ENCODE data around the gene ARHGEF28. TPM values are rescaled to one million over a fixed set of nuclear protein-coding genes. Genes with fewer than 3 reads are reported as not detected.

ARHGEF28 gene
- total RNA-seq, 1 donor from 2014 or later, result 0.11 TPM

DNA sequence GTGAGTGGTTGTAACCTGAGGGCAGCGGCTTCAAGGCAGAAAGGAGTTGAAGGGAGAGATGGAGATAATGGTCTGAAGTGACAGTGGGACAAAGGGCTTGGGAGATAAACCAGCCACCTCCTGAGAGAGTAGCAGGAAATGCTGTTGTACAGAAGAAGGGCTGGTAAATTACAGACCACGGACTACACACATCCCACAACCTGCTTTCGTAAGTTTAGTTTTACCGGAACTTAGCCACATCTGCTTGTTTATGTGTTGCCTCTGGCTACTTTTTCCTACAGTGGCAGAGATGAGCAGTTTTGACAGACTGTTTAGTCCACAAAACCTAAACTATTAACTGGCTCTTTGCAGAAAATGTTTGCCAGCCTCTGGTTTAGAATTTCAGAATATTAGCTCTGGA lies 269.5 kb downstream of the ARHGEF28 start:
- H3K27ac Mint-ChIP-seq, result peak overlapping the region; percentile 39
- H3K36me3 Mint-ChIP-seq (ENCODE audit: low read depth), result no peaks in the 10 kb centered on the region
- peaks cover 3% of the 10 kb centered on the region for H3K9me3 Mint-ChIP-seq
- no peak for DNase-seq (ENCODE audit: low spot score)
- peaks cover 26% of the 10 kb centered on the region for H3K4me1 Mint-ChIP-seq (ENCODE audit: low read depth)
- no peak overlapping the region for H3K4me3 Mint-ChIP-seq (ENCODE audit: low read depth)
- intact Hi-C loops (cut with micrococcal nuclease), result loop anchor here (10.0 kb wide), 1 partner anchor 299 kb away; no protein-coding TSS in a partner anchor
- H3K27me3 Mint-ChIP-seq (ENCODE audit: low read depth), result peaks cover 21% of the 10 kb centered on the region

DNA sequence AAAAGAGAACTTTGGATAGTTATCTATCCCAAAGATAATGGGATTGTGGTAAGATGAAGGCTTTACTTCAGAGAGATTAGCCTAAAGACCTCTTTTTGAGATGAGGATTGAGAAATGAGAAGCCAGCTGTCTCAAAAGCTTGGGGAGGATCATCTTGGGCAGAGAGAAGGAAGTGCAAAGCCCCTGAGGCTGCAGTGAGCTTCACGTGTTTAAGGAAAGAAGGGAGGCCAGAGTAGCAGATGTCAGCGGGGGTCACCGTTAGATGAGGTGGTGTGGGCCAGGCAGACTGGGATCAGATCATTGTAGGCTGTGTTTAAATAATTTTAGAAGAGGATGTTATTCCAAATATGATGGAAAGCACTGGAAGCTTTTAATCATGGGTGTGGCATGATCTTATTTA lies 270.1 kb downstream of the ARHGEF28 start:
- intact Hi-C loops (cut with micrococcal nuclease), result loop anchor here (10.0 kb wide), 1 partner anchor 299 kb away; no protein-coding TSS in a partner anchor
- Mint-ChIP-seq H3K36me3 (ENCODE audit: low read depth) (no peaks in the 10 kb centered on the region), H3K4me3 (ENCODE audit: low read depth) (no peak overlapping the region), H3K27ac (no peak overlapping the region), H3K27me3 (ENCODE audit: low read depth) (peaks cover 27% of the 10 kb centered on the region), H3K4me1 (ENCODE audit: low read depth) (peaks cover 26% of the 10 kb centered on the region), H3K9me3 (peaks cover 3% of the 10 kb centered on the region)
- no peak for DNase-seq (ENCODE audit: low spot score)

DNA sequence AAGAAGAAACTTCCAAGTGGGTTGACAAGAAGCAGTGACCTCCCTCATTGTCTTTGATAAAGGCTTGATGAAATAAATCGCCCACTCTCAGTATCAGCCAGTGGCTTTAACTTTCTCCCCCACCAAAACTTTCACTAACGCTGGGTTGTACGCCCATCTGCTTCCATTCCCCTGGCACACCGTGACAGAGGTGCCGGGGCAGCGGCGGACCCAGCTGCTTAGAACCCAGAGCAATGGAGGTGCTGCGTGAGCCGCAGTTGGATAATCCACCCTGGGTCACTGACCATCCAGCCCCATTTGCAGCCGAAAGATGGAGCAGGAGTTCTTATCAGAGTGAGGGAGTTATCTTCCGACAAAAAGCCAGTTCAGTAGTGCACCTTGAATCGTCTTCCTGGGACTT lies 270.7 kb downstream of the ARHGEF28 start:
- no peak for DNase-seq (ENCODE audit: low spot score)
- Mint-ChIP-seq H3K4me3 (ENCODE audit: low read depth) (no peak overlapping the region), H3K4me1 (ENCODE audit: low read depth) (peaks cover 29% of the 10 kb centered on the region), H3K9me3 (peaks cover 3% of the 10 kb centered on the region), H3K27me3 (ENCODE audit: low read depth) (peaks cover 31% of the 10 kb centered on the region), H3K27ac (no peak overlapping the region), H3K36me3 (ENCODE audit: low read depth) (no peaks in the 10 kb centered on the region)
- intact Hi-C loops (cut with micrococcal nuclease), result loop anchor here (10.0 kb wide), 1 partner anchor 298 kb away; no protein-coding TSS in a partner anchor

DNA sequence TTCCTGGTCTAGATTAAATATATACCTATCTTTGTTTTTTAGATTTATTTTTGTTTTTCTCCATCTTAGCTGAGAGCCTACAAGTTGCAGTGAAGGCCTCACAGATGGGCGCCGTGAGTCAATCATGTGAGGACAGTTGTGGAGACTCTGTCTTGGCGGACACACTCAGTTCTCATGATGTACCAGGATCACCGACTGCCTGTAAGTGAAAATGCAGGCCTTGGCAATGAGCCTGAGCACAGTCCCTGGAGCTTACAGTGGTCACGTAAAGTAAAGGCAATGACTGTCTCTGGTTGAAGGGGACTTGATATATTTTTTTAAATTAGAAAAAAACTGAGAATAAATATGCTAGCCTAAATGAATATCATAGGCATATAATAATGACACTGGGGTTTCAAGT lies 271.9 kb downstream of the ARHGEF28 start:
- DNase-seq (ENCODE audit: low spot score), result no peak

DNA sequence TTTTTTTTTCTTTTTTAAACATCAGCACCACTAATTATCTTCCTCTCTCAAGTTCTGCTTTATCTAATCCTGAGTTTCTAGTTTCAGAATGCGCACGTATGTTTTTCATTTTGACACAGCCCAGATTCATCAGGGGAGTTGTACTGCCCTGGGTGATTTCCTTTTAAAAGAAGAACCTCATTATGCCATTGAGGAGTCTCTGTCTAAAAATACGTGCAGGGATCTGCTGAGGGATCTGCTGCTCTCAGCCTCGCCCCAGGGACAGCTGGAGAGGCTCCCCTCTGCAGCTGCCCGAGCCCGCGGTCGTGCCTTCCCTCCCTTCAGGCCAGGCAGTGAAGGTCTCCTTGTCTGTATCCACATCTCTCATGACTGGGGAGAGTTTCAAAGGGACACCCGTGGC lies 273.1 kb downstream of the ARHGEF28 start:
- H3K27me3 Mint-ChIP-seq (ENCODE audit: low read depth), result peaks cover 46% of the 10 kb centered on the region
- H3K27ac Mint-ChIP-seq, result peak overlapping the region; percentile 44
- no peak for DNase-seq (ENCODE audit: low spot score)
- intact Hi-C loops (cut with micrococcal nuclease), result loop anchor here (2.0 to 10.0 kb wide), 2 partner anchors 296 to 680 kb away; no protein-coding TSS in a partner anchor
- no peak overlapping the region for H3K4me3 Mint-ChIP-seq (ENCODE audit: low read depth)
- no peaks in the 10 kb centered on the region for H3K9me3 Mint-ChIP-seq
- peaks cover 29% of the 10 kb centered on the region for H3K4me1 Mint-ChIP-seq (ENCODE audit: low read depth)
- H3K36me3 Mint-ChIP-seq (ENCODE audit: low read depth), result no peaks in the 10 kb centered on the region

More for the DNA sequence above, 271.9 kb downstream of the ARHGEF28 start:
- intact Hi-C loops (cut with micrococcal nuclease), result loop anchor here (2.0 to 10.0 kb wide), 2 partner anchors 297 to 681 kb away; no protein-coding TSS in a partner anchor
- Mint-ChIP-seq H3K4me3 (ENCODE audit: low read depth) (no peak overlapping the region), H3K27ac (no peak overlapping the region), H3K9me3 (no peaks in the 10 kb centered on the region), H3K4me1 (ENCODE audit: low read depth) (peaks cover 29% of the 10 kb centered on the region), H3K27me3 (ENCODE audit: low read depth) (peaks cover 36% of the 10 kb centered on the region), H3K36me3 (ENCODE audit: low read depth) (no peaks in the 10 kb centered on the region)

DNA sequence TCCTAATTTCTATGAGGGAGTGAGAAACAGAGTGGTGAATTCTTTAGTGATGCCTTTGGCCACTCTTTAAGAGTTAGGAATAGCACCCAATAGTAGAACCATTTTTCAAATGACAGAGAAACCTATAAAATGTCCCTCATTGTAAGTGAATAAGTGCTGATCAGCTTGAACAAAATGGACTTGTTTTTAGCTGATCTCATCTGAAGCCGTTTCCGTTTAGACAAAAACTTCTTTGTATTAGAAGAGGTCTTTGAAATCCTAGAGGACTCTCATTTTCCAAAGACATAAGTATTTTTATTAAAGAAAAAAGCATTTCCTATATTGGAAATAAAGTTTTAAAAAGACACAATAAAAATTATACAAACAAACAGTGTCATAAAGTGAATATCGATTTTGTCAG lies 273.9 kb downstream of the ARHGEF28 start:
- Mint-ChIP-seq H3K4me3 (ENCODE audit: low read depth) (no peak overlapping the region), H3K4me1 (ENCODE audit: low read depth) (peaks cover 29% of the 10 kb centered on the region), H3K27me3 (ENCODE audit: low read depth) (peaks cover 50% of the 10 kb centered on the region), H3K27ac (no peak overlapping the region), H3K9me3 (no peaks in the 10 kb centered on the region), H3K36me3 (ENCODE audit: low read depth) (no peaks in the 10 kb centered on the region)
- intact Hi-C loops (cut with micrococcal nuclease), result loop anchor here (2.0 to 10.0 kb wide), 5 partner anchors 295 to 1152 kb away; partner anchors contain the start of genes GCNT4, GFM2 and NSA2
- no peak for DNase-seq (ENCODE audit: low spot score)

DNA sequence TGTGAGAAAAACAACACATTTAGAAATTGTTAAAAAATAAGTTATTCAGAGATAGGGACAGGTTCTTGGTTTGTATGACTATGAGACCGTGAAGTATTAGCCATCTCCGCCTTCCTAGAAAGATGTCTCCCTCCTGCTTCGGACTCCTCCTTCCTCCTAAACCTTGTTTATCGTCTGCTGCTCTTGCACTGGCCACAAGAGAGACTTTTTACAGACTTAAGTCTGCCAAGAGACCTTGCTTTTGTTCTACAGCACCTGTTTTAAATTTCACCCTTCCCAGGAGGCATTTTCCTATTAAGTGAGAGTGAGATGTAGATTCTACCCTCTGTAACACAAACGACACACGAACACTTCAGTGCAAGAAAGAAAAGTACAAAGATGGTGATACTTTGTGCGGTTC lies 274.6 kb downstream of the ARHGEF28 start:
- no peaks in the 10 kb centered on the region for H3K36me3 Mint-ChIP-seq (ENCODE audit: low read depth)
- H3K4me3 Mint-ChIP-seq (ENCODE audit: low read depth), result no peak overlapping the region
- no peak overlapping the region for H3K27ac Mint-ChIP-seq
- intact Hi-C loops (cut with micrococcal nuclease), result loop anchor here (5.0 to 10.0 kb wide), 3 partner anchors 864 to 1152 kb away; partner anchors contain the start of genes GCNT4, GFM2 and NSA2
- DNase-seq (ENCODE audit: low spot score), result no peak
- peaks cover 24% of the 10 kb centered on the region for H3K4me1 Mint-ChIP-seq (ENCODE audit: low read depth)
- H3K27me3 Mint-ChIP-seq (ENCODE audit: low read depth), result peaks cover 49% of the 10 kb centered on the region
- H3K9me3 Mint-ChIP-seq, result no peaks in the 10 kb centered on the region

DNA sequence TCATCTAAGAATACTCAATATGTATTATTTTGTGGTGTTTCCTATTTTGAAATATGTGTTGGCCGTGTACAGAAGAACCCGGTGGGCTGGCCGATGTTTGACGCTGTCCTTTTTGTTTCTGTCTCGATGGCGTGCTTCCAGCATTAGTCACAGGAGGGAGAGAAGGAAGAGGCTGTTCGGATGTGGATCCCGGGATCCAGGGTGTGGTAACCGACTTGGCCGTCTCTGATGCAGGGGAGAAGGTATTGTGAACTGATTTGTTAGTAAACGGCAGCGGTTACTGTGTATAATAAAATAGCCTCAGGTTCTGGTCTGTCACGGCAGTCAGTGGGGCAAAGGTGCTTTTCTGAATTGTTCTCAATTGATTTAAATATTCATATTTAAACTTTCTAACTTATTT lies 275.0 kb downstream of the ARHGEF28 start:
- Mint-ChIP-seq H3K4me3 (ENCODE audit: low read depth) (no peak overlapping the region), H3K9me3 (no peaks in the 10 kb centered on the region), H3K27ac (no peak overlapping the region), H3K36me3 (ENCODE audit: low read depth) (no peaks in the 10 kb centered on the region), H3K27me3 (ENCODE audit: low read depth) (peaks cover 46% of the 10 kb centered on the region), H3K4me1 (ENCODE audit: low read depth) (peaks cover 21% of the 10 kb centered on the region)
- DNase-seq (ENCODE audit: low spot score), result no peak
- intact Hi-C loops (cut with micrococcal nuclease), result loop anchor here (5.0 to 10.0 kb wide), 3 partner anchors 864 to 1151 kb away; partner anchors contain the start of genes GCNT4, GFM2 and NSA2

DNA sequence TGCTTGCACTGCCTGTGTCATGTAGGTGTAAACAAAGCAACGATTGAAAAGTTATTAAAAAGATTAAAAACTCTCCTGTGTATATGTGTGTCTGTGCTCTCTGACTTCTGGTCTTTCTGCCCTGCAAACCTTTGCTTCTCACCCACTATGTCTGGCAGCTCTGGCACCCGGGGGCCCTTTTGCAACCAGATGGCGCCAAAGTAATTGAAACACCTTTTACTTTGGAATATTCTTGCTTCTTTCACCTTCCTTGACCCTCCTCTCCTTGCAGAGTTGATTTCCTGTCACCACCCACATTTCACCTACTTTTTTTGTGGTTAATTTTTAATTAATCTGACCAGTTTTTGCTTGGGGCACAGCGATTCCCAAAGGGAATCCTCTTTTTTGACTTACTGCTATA lies 275.5 kb downstream of the ARHGEF28 start:
- H3K4me3 Mint-ChIP-seq (ENCODE audit: low read depth), result no peak overlapping the region
- no peak overlapping the region for H3K27ac Mint-ChIP-seq
- peaks cover 44% of the 10 kb centered on the region for H3K27me3 Mint-ChIP-seq (ENCODE audit: low read depth)
- intact Hi-C loops (cut with micrococcal nuclease), result loop anchor here (5.0 to 10.0 kb wide), 3 partner anchors 863 to 1151 kb away; partner anchors contain the start of genes GCNT4, GFM2 and NSA2
- H3K36me3 Mint-ChIP-seq (ENCODE audit: low read depth), result no peaks in the 10 kb centered on the region
- DNase-seq (ENCODE audit: low spot score), result no peak
- H3K4me1 Mint-ChIP-seq (ENCODE audit: low read depth), result peaks cover 20% of the 10 kb centered on the region
- H3K9me3 Mint-ChIP-seq, result no peaks in the 10 kb centered on the region

DNA sequence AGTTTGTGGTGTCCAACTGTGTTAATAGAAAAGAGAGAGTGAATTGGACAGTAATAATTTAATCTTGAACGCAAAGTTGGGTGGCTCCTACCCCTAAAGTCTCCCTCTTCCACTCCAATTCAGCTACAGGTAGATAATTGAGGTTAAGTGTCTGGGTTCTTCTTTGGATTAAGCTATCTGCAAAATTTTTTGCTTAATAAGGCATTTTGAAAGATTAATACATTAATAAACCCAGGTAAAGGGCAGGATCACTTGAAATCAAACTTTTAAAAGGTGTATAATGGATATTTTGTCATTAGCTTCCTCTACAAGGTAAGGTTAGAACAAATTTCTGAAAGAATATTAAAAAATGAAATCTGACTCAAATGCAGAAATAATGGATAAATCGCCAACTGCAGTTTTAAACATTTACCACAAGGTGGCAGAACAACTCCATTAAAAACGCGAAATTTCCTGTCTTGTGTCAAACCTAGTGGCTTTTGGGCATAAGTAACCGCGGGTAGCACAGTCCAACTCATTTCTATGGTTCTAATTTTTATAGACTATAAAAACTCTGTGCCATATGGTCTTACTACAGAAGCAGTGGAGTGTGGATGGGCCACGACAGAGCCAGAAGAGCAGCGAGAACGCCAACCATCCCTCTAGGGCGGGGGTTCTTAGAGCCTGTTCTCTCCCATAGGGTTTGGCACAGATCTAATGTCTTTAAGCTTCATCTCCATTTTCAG lies 276.5 kb downstream of the ARHGEF28 start:
- H3K9me3 Mint-ChIP-seq, result no peaks in the 10 kb centered on the region
- H3K4me1 Mint-ChIP-seq (ENCODE audit: low read depth), result peaks cover 17% of the 10 kb centered on the region
- intact Hi-C loops (cut with micrococcal nuclease), result loop anchor here (1.0 to 10.0 kb wide), 4 partner anchors 746 to 1150 kb away; partner anchors contain the start of genes GCNT4, GFM2 and NSA2
- H3K27ac Mint-ChIP-seq, result no peak overlapping the region
- DNase-seq (ENCODE audit: low spot score), result no peak
- no peaks in the 10 kb centered on the region for H3K36me3 Mint-ChIP-seq (ENCODE audit: low read depth)
- H3K4me3 Mint-ChIP-seq (ENCODE audit: low read depth), result no peak overlapping the region
- peaks cover 45% of the 10 kb centered on the region for H3K27me3 Mint-ChIP-seq (ENCODE audit: low read depth)

DNA sequence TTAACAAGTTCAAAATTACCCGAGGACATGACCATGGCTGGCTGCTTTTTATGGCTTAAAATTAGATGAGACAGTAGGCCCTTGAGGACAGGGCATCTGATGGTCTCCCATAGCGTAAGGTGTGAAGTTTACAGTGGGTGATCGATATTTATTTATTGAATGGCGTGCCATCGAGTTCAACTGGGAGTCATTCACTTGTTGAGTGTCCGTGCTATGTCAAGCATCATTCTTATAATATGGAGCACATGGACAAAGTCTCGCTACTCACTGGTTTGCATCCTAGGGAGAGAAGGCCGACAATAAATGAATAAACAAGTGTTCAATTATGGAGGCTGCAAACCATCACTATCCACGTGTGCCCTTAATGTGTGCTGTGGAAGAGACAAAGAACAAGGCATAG lies 277.2 kb downstream of the ARHGEF28 start:
- no peaks in the 10 kb centered on the region for H3K9me3 Mint-ChIP-seq
- peaks cover 17% of the 10 kb centered on the region for H3K4me1 Mint-ChIP-seq (ENCODE audit: low read depth)
- no peak overlapping the region for H3K4me3 Mint-ChIP-seq (ENCODE audit: low read depth)
- no peak for DNase-seq (ENCODE audit: low spot score)
- peaks cover 45% of the 10 kb centered on the region for H3K27me3 Mint-ChIP-seq (ENCODE audit: low read depth)
- intact Hi-C loops (cut with micrococcal nuclease), result loop anchor here (5.0 to 10.0 kb wide), 3 partner anchors 862 to 1149 kb away; partner anchors contain the start of genes GCNT4, GFM2 and NSA2
- H3K27ac Mint-ChIP-seq, result no peak overlapping the region
- no peaks in the 10 kb centered on the region for H3K36me3 Mint-ChIP-seq (ENCODE audit: low read depth)

DNA sequence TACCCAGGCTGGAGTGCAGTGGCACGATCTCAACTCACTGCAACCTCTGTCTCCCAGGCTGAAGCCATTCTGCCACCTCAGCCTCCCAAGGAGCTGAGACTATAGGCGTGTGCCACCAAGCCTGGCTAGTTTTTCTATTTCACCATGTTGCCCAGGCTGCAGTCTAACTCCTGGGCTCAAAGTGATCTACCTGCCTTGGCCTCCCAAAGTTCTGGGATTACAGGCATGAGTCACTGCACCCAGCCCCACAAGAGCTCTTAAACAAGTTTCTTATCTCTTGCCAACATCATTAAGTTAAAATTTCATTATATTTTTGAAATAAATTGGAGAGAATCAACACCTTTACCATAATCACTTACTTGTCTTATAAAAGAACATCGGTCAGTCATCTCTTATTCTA lies 280.3 kb downstream of the ARHGEF28 start:
- intact Hi-C loops (cut with micrococcal nuclease), result loop anchor here (10.0 kb wide), 2 partner anchors 859 to 1009 kb away; partner anchors contain the start of genes GFM2 and NSA2

DNA sequence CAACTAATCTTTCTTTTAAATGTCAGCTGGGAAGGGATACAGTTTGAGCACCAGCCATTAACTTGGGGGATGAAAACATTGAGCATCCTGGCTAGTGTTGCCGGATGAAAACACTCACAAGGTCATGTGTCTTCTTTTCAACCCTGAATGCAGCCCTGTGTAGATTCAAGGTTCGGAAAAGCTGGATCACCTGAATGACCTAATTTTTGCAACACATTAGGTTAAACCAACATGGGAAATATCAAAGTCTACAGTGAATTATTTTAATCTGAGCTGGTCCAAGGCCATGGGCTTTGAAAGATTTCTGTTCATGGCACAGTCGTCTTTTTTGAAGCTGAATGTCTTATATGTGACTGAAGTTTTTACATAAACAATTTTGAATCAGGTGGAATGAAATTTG lies 281.2 kb downstream of the ARHGEF28 start:
- intact Hi-C loops (cut with micrococcal nuclease), result loop anchor here (10.0 kb wide), 2 partner anchors 858 to 1008 kb away; partner anchors contain the start of genes GFM2 and NSA2

More for the DNA sequence above, 280.3 kb downstream of the ARHGEF28 start:
- no peaks in the 10 kb centered on the region for H3K36me3 Mint-ChIP-seq (ENCODE audit: low read depth)
- H3K27me3 Mint-ChIP-seq (ENCODE audit: low read depth), result peaks cover 36% of the 10 kb centered on the region
- peaks cover 3% of the 10 kb centered on the region for H3K4me1 Mint-ChIP-seq (ENCODE audit: low read depth)
- no peak overlapping the region for H3K27ac Mint-ChIP-seq
- H3K4me3 Mint-ChIP-seq (ENCODE audit: low read depth), result no peak overlapping the region
- no peak for DNase-seq (ENCODE audit: low spot score)
- H3K9me3 Mint-ChIP-seq, result no peaks in the 10 kb centered on the region

More for the DNA sequence above, 281.2 kb downstream of the ARHGEF28 start:
- no peak for DNase-seq (ENCODE audit: low spot score)
- H3K4me3 Mint-ChIP-seq (ENCODE audit: low read depth), result no peak overlapping the region
- peaks cover 2% of the 10 kb centered on the region for H3K4me1 Mint-ChIP-seq (ENCODE audit: low read depth)
- H3K27me3 Mint-ChIP-seq (ENCODE audit: low read depth), result peaks cover 35% of the 10 kb centered on the region
- H3K9me3 Mint-ChIP-seq, result no peaks in the 10 kb centered on the region
- H3K36me3 Mint-ChIP-seq (ENCODE audit: low read depth), result no peaks in the 10 kb centered on the region
- H3K27ac Mint-ChIP-seq, result no peak overlapping the region
